ENCODE measurements around the gene BARX1. TPM values are rescaled to one million over a fixed set of nuclear protein-coding genes. Genes with fewer than 3 reads are reported as not detected.

Gene BARX1
- total RNA-seq, 1 donor from 2014 or later, result not detected

DNA sequence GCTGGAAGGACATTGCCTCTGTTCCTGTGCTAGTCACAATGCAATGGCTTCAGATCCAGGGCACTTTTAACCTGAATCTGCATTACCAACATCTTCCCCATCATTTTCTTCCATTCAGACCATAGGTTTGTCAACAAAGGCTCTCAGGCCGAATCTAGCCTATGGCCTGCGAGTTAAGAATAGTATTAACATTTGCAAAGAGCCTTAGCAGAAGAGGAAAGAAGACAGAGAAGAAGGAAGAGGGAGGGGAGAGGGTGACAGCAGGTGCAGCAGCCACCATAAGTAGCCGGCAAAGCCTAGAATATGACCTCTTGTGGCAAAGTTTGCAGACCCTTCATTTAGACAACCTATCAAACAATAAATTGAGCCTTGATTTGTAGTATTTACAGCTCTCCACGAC, 32.6 kb downstream of the BARX1 start:
- TF ChIP-seq, protein P1, sequence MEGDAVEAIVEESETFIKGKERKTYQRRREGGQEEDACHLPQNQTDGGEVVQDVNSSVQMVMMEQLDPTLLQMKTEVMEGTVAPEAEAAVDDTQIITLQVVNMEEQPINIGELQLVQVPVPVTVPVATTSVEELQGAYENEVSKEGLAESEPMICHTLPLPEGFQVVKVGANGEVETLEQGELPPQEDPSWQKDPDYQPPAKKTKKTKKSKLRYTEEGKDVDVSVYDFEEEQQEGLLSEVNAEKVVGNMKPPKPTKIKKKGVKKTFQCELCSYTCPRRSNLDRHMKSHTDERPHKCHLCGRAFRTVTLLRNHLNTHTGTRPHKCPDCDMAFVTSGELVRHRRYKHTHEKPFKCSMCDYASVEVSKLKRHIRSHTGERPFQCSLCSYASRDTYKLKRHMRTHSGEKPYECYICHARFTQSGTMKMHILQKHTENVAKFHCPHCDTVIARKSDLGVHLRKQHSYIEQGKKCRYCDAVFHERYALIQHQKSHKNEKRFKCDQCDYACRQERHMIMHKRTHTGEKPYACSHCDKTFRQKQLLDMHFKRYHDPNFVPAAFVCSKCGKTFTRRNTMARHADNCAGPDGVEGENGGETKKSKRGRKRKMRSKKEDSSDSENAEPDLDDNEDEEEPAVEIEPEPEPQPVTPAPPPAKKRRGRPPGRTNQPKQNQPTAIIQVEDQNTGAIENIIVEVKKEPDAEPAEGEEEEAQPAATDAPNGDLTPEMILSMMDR (IDR thresholded peaks at IDR 0.05; ENCODE audit: insufficient read depth, low read length, poor library complexity, severe bottlenecking), result no peak
- H3K27me3 ChIP-seq (ENCODE audit: control insufficient read depth, insufficient read depth, low read length), result peaks cover 16% of the 10 kb centered on the region
- no peak for DNase-seq (ENCODE audit: low read depth)
- H3K36me3 ChIP-seq (ENCODE audit: control insufficient read depth, insufficient read depth, low read length), result no peaks in the 10 kb centered on the region
- H3K4me3 ChIP-seq (ENCODE audit: low read depth, low read length), result no peak overlapping the region

DNA sequence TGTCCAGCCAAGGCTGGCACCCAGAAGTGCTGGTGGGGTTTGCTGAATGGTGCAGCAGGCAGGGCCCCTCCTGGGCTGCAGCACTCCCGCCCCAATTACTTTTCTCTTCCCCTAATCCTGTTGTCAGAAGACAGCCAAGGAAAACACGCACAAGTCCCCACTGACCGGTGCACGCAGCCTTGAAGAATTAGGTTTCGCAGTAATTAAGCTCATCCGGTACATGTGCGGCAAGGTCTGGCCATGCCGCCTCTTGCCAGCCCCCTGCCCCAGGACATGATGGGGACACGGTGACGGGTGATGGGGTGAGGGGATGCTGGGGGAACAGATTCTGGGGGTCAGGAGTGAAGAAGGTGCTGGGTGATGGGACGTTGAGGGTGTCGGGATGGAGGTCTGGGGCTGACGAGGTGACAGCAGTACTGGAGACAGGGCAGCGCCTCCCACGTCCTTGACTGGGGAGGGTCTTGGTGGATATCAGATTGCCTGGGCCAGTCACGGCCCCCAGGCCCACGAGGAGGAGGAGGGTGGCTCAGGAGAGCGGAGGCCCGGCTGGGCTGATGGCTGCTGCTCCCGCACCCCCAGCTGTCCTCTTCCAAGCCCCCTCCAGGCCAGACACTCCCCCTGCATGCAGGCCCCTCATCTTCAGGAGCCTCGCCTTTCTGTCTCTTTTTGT, 34.9 kb downstream of the BARX1 start:
- TF ChIP-seq, protein P1 (IDR thresholded peaks at IDR 0.05; ENCODE audit: insufficient read depth, low read length, poor library complexity, severe bottlenecking), result no peak
- Histone ChIP-seq H3K27me3 (ENCODE audit: control insufficient read depth, insufficient read depth, low read length) (peaks cover 16% of the 10 kb centered on the region), H3K4me3 (ENCODE audit: low read depth, low read length) (no peak overlapping the region), H3K36me3 (ENCODE audit: control insufficient read depth, insufficient read depth, low read length) (no peaks in the 10 kb centered on the region)
- no peak for DNase-seq (ENCODE audit: low read depth)

DNA sequence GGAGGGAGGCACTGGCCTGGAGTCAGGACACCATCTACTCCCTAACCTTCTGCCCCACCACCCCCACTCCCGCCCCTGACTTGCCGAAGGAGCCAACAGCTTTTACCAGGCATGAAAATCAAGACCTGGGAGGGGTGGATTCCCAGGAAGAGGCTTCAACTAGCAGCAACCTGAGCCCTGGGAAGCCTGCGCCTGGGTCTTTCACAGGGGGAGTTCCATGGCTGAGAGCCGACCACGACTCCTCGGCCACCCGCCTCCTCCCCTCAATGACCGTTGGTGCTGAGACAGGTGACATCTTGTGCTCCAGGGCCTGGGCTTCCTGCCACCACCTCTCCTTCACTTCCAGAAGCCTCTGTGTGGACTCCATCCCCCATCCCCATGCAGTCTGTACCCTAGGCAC, 37.1 kb downstream of the BARX1 start:
- DNase-seq (ENCODE audit: low read depth), result no peak
- Histone ChIP-seq H3K4me3 (ENCODE audit: low read depth, low read length) (no peak overlapping the region), H3K36me3 (ENCODE audit: control insufficient read depth, insufficient read depth, low read length) (no peaks in the 10 kb centered on the region), H3K27me3 (ENCODE audit: control insufficient read depth, insufficient read depth, low read length) (peaks cover 16% of the 10 kb centered on the region)
- TF ChIP-seq, protein P1 (IDR thresholded peaks at IDR 0.05; ENCODE audit: insufficient read depth, low read length, poor library complexity, severe bottlenecking), result no peak

DNA sequence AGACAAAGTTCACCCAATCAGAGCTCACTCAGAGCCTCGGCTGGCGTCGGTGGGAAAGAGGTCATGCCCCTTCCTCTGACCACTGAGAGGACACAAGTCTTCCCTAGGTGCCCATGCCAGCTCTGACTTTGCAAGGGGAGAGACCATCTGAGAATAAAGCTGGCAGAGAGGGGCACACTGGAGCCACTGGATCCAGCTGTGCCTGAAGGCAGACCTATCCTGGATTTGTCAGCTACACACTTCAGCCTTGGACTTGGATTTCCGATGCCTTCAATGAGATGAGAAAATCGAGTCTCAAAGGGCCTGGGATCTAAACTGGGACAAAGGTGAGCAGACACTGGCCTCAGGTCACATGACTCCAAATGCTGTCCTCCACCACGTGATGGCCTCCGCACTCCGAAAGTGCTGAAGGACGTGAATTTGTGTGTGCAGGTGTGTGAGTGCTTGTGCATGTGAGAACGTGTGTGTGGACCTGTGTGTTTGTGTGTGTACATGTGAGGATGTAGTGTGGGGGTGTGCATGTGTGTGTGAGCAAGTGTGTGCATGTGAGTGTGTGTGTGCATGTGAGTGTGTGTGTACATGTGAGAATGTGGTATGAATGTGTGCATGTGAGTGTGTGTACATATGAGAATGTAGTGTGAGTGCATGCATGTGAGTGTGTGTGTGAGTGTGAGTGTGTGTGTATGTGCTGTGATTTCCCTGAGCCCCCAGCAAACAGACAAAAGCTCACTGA, 37.9 kb downstream of the BARX1 start:
- TF ChIP-seq, protein P1 (IDR thresholded peaks at IDR 0.05; ENCODE audit: insufficient read depth, low read length, poor library complexity, severe bottlenecking), result no peak
- peaks cover 17% of the 10 kb centered on the region for H3K27me3 ChIP-seq (ENCODE audit: control insufficient read depth, insufficient read depth, low read length)
- H3K4me3 ChIP-seq (ENCODE audit: low read depth, low read length), result no peak overlapping the region
- DNase-seq (ENCODE audit: low read depth), result no peak
- H3K36me3 ChIP-seq (ENCODE audit: control insufficient read depth, insufficient read depth, low read length), result no peaks in the 10 kb centered on the region

DNA sequence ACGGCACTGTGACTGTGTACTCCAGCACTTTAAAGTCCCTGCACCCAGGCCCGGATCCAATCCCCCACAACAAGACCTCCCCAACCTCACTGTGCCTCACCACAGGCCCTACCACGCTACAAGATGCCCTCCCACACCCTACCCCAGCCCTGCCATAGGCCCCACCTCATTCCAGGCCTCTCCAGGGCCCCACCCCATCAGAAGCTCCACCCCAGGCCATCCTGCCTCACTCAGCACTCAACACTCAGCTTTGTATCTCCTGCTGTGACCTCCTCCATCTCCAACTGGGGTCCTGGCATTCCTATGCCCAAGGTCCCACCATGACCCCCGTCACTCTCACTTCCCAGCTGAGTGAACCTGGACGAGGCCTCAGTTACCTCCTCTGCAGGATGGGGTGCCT, 38.8 kb downstream of the BARX1 start:
- Histone ChIP-seq H3K36me3 (ENCODE audit: control insufficient read depth, insufficient read depth, low read length) (no peaks in the 10 kb centered on the region), H3K4me3 (ENCODE audit: low read depth, low read length) (no peak overlapping the region), H3K27me3 (ENCODE audit: control insufficient read depth, insufficient read depth, low read length) (peaks cover 22% of the 10 kb centered on the region)
- DNase-seq (ENCODE audit: low read depth), result no peak
- TF ChIP-seq, protein P1 (IDR thresholded peaks at IDR 0.05; ENCODE audit: insufficient read depth, low read length, poor library complexity, severe bottlenecking), result no peak

Data from kidney epithelial cell (primary cell).